ENCODE data around the gene PKN1.

DNA sequence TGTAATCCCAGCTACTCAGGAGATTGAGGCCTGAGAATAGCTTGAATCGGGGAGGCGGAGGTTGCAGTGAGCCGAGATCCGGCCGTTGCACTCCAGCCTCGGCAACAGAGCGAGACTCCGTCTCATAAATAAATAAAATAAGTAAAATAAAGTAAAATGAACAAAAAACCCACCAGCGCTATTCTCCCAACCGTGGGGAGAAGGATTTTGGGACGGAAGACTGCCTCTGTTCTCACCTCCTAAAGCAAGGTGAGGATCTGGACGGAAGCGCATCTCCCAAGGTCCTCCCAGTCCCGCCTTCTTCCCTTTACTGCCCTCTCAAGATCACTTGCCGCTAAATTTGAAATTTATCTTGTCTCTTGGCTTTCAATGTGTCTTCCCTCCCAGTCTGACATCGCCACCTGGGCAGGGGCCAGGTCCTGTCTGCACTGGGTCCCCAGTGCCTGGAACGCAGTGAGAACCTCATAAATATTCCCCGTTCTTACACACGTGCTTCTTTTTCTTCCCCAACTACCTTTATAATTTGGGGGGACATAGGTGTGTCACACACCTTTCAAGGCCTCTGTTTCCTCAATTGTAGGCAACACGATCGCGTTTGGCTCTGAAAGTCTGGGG, 86.2 kb downstream of the PKN1 start:
- TF ChIP-seq, protein P1, sequence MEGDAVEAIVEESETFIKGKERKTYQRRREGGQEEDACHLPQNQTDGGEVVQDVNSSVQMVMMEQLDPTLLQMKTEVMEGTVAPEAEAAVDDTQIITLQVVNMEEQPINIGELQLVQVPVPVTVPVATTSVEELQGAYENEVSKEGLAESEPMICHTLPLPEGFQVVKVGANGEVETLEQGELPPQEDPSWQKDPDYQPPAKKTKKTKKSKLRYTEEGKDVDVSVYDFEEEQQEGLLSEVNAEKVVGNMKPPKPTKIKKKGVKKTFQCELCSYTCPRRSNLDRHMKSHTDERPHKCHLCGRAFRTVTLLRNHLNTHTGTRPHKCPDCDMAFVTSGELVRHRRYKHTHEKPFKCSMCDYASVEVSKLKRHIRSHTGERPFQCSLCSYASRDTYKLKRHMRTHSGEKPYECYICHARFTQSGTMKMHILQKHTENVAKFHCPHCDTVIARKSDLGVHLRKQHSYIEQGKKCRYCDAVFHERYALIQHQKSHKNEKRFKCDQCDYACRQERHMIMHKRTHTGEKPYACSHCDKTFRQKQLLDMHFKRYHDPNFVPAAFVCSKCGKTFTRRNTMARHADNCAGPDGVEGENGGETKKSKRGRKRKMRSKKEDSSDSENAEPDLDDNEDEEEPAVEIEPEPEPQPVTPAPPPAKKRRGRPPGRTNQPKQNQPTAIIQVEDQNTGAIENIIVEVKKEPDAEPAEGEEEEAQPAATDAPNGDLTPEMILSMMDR (conservative IDR thresholded peaks at IDR 0.05 in 1 of 2, IDR thresholded peaks at IDR 0.05 in 1 of 2; ENCODE audit: extremely low read depth in 1 of 2, insufficient read depth in 1 of 2, low read depth in 1 of 2, low read length in 2 of 2), result no peak
- no peak for TF ChIP-seq EZH2 (IDR thresholded peaks at IDR 0.05; ENCODE audit: borderline replicate concordance, low read length)
